ENCODE measurements around the gene PTPRG.

Gene PTPRG

GRCh38 chr3:61922118-61922517 lies 360.7 kb downstream of the PTPRG start:
- no peak for TF ChIP-seq FOXP2 (optimal IDR thresholded peaks at IDR 0.05; ENCODE audit: borderline replicate concordance, extremely low read depth, extremely low read length, insufficient read depth)
- TF ChIP-seq REST (IDR thresholded peaks at IDR 0.05; ENCODE audit: insufficient read depth in 1 of 2, low read depth in 2 of 2, low read length in 2 of 2), result no peak
- no peak for TF ChIP-seq POLR2AphosphoS5 (IDR thresholded peaks at IDR 0.05; ENCODE audit: low read depth, low read length)
- TF ChIP-seq SIN3A (IDR thresholded peaks at IDR 0.05; ENCODE audit: borderline replicate concordance, insufficient read depth, low read length), result no peak
- TF ChIP-seq TAF1 (IDR thresholded peaks at IDR 0.05; ENCODE audit: borderline replicate concordance, insufficient read depth, low read length), result no peak

GRCh38 chr3:61924090-61924735 lies 362.8 kb downstream of the PTPRG start:
- TF ChIP-seq SIN3A (IDR thresholded peaks at IDR 0.05; ENCODE audit: borderline replicate concordance, insufficient read depth, low read length) (no peak), REST (IDR thresholded peaks at IDR 0.05; ENCODE audit: insufficient read depth in 1 of 2, low read depth in 2 of 2, low read length in 2 of 2) (no peak), FOXP2 (optimal IDR thresholded peaks at IDR 0.05; ENCODE audit: borderline replicate concordance, extremely low read depth, extremely low read length, insufficient read depth) (no peak), POLR2AphosphoS5 (IDR thresholded peaks at IDR 0.05; ENCODE audit: low read depth, low read length) (no peak), TAF1 (IDR thresholded peaks at IDR 0.05; ENCODE audit: borderline replicate concordance, insufficient read depth, low read length) (no peak)

- TF ChIP-seq REST (IDR thresholded peaks at IDR 0.05; ENCODE audit: insufficient read depth in 1 of 2, low read depth in 2 of 2, low read length in 2 of 2) (no peak), SIN3A (IDR thresholded peaks at IDR 0.05; ENCODE audit: borderline replicate concordance, insufficient read depth, low read length) (no peak), TAF1 (IDR thresholded peaks at IDR 0.05; ENCODE audit: borderline replicate concordance, insufficient read depth, low read length) (no peak), FOXP2 (optimal IDR thresholded peaks at IDR 0.05; ENCODE audit: borderline replicate concordance, extremely low read depth, extremely low read length, insufficient read depth) (no peak), POLR2AphosphoS5 (IDR thresholded peaks at IDR 0.05; ENCODE audit: low read depth, low read length) (no peak)
These were observed 363.6 kb downstream of the PTPRG start for GRCh38 chr3:61924991-61925390.

GRCh38 chr3:61925721-61926120 lies 364.4 kb downstream of the PTPRG start:
- TF ChIP-seq FOXP2 (optimal IDR thresholded peaks at IDR 0.05; ENCODE audit: borderline replicate concordance, extremely low read depth, extremely low read length, insufficient read depth), result no peak
- no peak for TF ChIP-seq TAF1 (IDR thresholded peaks at IDR 0.05; ENCODE audit: borderline replicate concordance, insufficient read depth, low read length)
- TF ChIP-seq POLR2AphosphoS5 (IDR thresholded peaks at IDR 0.05; ENCODE audit: low read depth, low read length), result no peak

GRCh38 chr3:61926923-61927322 lies 365.6 kb downstream of the PTPRG start:
- TF ChIP-seq FOXP2 (optimal IDR thresholded peaks at IDR 0.05; ENCODE audit: borderline replicate concordance, extremely low read depth, extremely low read length, insufficient read depth) (no peak), TAF1 (IDR thresholded peaks at IDR 0.05; ENCODE audit: borderline replicate concordance, insufficient read depth, low read length) (no peak), REST (IDR thresholded peaks at IDR 0.05; ENCODE audit: insufficient read depth in 1 of 2, low read depth in 2 of 2, low read length in 2 of 2) (no peak), POLR2AphosphoS5 (IDR thresholded peaks at IDR 0.05; ENCODE audit: low read depth, low read length) (no peak), SIN3A (IDR thresholded peaks at IDR 0.05; ENCODE audit: borderline replicate concordance, insufficient read depth, low read length) (no peak)

Data from PFSK-1 (cell line).